HK-2 (cell line): ENCODE measurements around the gene DEGS2.
A peak's percentile ranks its signal among the peaks of the same experiment; 100 is the strongest.
"Not testable (repeated sequence)": the region's sequence is repeated elsewhere in the genome, so short reads cannot be mapped to it uniquely, and the experiment has no call there.

ENCODE experiments used
- DNase-seq: peaks from one replicate; pipeline ENCODE4 v3.0.0-alpha.2; 2018; ENCODE audit not compliant: unreplicated experiment

The DEGS2 gene

DNA sequence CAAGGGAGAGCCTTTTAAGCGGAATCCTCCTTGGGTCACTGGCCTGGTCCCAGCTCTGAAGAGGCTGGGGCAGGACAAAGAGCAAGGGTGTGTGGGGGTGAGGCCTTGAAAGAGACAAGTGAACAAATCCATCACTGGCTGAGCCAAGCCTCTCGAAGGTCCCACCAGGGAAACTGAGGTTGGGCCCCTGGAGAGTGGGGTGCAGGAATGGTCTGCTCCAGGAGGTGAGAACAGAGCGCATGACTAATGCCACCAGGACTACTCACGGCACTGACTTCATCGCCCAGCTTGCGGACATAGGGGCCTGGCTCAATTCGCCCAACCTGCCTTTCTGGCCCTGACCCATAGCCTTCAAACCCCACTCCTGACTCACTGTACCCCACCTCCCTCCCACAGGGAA, 19.2 kb upstream of the DEGS2 start:
- no peak for DNase-seq

DNA sequence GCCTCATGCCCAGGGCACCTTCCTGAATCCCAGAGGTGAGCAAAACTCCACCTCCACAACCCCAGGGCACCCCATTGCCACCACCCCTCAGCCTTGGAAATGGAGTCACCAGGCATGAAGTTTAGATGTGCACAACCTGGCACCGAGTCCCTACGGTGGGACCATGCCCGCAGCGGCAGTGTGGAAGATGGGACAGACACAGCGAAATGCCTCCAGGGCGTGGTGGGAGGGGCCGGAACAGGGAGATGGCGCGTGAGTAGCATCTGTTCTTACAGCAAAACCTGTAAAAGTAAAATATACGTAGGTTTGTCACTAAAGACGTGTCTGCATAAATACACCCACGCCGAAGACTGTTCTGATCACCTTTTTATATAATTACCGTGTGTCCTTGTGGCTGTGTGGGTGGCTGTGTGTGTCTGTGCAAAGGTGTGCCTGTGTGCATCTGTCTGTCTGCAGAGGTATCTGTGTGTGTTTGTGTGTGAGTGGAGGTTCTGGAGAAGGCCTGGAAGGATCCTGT, 17.4 kb upstream of the DEGS2 start:
- DNase-seq = no peak

DNA sequence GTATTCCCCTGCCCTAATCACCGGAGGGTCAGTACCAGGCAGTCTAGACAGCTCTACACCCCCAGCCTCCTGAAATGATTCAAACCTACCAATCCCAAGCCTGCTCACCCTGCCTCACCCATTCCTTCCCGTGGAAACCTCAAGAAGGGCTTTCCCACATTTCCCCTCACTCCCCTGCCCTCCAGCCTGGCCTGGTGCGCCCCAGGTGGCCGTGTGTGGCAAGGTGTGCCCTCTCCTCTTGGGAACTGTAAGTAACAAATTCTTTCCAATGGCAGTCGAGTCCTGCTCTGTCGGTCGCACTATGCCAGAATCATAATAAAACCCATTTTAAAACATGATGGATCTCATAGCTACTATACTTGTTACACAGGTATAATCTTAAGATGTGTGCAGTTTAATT, 13.9 kb upstream of the DEGS2 start:
- no peak for DNase-seq

DNA sequence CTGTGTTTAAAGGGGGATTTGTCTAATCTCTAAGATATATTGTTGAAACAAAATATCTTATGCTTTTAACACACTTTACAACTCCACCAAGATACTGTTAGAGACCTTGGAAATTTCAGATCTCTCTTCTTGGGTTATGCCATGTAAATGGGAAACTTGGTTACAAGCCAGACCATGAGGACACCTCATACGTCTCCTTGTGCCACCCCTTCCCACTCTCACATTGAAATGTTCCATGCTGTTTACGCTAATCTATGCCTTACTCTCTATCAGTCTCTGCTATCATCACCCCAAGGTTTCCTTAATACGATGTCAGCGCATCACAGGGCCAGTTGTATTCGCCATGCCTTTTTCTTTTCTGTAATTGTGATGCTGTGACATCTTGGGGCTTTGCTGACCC, 13.4 kb upstream of the DEGS2 start:
- no peak for DNase-seq

DNA sequence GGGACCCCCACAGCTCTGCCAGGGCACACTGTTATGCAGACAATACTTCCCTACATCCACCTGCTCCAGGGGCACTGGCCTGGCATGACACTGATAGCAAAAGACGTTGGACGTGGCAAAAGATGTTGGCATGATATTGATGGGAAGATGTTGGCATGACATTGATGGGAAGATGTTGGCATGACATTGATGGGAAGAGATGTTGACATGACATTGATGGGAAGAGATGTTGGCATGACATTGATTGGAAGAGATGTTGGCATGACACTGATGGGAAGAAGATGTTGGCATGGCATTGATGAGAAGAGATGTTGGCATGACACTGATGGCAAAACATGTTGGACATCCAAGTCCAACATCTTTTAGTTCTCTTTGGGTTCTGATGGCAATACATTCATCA, 11.4 kb upstream of the DEGS2 start:
- DNase-seq = no peak

DNA sequence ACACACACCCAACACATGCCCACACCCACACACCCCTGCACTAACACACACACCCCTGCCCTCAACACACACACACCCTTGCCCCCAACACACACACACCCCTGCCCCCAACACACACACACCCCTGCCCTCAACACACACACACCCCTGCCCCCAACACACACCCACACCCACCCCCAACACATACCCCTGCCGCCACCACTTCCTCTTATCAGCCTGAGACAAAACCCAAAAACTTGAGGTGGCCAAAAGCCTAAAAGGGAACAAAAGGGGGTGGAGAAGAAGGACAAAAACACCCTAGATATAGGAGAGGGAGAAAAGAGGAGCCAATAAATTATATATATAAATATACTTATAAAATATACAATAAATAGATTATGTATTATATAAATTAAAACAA, 9.1 kb upstream of the DEGS2 start:
- DNase-seq = no peak

DNA sequence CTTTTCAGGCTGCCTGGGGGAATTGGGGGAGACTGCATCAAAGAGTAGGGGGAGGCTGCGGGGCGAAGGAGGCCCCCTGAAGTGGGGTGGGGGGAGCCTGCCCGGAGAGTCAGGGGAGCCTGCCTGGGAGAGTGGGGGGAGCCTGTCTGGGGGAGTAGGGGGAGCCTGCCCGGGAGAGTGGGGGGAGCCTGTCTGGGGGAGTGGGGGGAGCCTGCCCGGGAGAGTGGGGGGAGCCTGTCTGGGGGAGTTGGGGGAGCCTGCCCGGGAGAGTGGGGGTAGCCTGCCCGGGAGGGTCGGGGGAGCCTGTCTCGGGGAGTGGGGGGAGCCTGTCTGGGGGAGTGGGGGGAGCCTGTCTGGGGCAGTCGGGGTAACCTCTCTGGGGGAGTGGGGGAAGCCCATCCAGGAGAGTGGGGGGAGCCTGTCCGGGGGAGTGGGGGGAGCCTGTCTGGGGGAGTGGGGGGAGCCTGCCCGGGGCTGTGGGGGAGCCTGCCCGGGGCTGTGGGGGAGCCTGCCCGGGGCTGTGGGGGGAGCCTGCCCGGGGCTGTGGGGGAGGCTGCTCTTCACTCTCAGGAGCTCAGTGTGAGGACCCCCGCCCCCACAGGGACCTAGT, 6.5 kb upstream of the DEGS2 start:
- no peak for DNase-seq

DNA sequence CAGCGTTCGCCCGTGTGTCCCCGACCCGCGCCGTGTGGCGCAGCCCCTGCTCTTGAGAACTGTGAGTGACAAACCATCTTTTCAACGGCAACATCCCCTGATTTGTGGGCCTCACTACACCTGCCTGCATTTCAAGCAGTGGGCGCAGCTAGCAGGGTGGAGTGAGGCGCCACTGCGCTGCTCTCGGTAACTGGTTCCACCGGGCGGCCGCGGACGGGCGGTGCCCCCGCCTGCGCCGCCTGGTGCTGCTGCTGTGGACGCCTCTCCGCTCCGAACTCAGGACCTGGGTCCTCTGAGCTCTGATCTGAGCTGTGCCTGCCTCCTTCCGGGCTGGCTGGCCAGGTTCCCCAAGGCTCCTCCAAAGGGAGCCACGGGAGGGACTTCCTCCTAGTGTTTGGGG, 5.9 kb upstream of the DEGS2 start:
- DNase-seq = no peak

DNA sequence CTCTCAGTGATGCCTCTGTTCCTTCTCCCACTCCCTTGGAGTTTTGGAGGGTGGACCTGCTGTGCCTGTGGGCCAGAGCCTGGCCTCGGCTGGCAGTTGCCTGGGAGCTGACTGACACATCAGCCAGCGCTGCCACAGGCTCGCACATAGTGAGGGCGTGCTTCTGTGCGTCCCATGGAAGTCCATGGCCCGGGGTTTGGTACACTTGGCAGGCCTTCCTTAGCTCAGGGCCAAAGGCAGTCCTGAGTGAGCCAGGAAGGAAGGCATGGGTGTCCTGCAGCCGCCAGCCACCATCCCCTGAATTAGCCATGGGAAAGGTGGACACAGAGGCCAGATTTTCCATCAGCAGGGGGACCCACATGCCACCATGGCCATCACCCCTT, 1.1 kb upstream of the DEGS2 start:
- DNase-seq = no peak

DNA sequence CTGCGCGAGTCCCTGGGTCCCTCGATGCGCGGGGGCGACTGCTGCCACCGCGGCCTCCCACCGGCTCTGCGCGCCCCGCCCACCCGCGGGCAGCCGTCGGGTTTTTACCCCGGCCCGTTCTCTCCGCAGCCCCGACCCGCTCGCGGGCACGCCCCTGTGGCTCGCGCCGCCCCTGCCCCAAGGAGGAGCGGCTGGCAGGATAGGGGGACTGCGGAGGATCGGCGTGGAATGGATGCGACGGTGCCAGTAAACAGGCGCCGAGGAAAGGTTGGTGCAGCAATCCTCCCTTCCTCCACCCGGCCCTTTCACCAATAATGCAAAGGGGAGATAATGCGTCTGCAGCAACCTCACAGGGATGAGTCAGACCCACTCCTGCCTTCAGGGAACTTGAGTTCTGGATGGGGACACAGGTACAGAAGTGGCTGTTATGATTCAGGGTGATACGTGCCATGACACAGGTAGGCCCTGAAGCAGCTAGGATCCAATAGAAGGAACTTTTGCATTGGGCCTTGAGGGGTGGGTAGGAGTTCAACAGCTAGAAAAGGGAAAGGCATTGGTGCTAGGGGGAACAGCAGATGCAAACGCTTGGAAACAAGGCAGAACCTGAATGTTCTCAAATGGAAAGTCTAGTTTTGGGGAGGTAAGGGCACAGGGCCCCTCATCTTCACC, 554 bp upstream of the DEGS2 start:
- no peak for DNase-seq

DNA sequence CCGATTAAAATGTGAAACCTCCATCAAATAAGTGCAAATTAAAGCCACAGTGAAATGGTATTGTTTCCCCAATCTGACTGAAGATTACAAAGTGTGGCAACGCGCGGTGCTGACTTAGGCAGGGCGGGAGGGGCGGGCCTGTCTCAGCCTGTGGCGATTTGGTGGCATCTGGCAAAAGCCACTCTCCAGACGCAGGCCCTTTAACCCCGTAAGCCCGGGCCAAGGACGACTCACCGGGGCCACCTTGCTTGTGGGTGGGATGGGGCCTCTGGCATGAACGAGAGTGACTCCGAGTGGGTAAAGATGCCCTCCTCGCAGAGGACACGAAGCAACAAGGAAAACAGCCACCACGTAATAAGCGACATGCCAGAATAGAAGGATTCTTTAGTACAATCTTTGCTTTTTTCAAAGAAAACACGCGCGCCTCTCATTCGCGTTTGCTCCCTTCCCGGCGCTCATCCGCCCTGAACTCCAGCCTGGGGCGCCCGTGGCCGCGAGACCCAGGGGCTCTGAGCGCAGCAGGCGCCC, 815 bp downstream of the DEGS2 start:
- no peak for DNase-seq

DNA sequence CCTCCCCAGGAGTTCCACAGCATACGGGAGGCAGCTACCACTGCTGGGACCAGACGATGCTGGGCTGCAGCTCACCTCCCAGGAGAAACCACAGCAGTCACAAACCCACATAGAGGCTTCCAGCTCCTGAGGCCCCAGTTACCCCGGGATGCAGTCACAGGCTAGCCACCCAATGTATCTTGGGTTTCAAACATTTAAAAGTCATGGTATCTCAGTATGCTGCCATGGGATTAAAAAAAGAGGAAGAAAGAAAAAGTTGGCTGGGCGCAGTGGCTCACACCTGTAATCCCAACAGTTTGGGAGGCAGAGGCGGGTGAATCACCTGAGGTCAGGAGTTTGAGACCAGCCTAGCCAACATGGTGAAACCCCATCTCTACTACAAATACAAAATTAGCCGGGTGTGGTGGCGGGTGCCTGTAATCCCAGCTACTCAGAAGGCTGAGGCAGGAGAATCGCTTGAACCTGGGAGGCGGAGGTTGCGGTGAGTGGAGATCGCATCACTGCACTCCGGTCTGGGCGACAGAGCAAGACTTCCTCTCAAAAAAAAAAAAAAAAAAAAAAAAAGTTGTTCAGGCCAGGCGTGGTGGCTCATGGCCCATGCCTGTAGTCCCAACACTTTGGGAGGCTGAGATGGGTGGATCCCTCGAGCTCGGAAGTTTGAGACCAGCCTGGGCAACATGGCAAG, 1.8 kb downstream of the DEGS2 start:
- not testable (repeated sequence) for DNase-seq

DNA sequence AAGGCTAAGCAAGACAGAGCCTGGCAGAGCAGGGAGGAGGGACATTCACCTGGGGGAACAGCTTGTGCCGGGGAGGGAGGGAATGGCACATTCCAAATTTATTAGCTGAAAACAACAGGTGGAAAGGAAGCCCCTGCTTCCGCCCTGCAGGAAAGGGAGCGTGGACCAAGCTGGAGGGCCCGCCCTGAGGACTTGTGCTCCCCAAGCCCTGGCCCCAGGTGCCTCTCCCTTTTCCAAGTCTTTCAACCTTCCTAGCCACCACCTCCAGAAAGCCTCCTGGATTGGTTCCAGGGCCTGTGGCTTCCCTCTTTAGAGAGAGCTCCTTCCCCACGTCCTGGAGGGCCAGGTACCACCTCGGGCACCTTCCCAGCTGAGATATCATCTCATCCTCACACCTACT, 2.7 kb downstream of the DEGS2 start:
- no peak for DNase-seq

DNA sequence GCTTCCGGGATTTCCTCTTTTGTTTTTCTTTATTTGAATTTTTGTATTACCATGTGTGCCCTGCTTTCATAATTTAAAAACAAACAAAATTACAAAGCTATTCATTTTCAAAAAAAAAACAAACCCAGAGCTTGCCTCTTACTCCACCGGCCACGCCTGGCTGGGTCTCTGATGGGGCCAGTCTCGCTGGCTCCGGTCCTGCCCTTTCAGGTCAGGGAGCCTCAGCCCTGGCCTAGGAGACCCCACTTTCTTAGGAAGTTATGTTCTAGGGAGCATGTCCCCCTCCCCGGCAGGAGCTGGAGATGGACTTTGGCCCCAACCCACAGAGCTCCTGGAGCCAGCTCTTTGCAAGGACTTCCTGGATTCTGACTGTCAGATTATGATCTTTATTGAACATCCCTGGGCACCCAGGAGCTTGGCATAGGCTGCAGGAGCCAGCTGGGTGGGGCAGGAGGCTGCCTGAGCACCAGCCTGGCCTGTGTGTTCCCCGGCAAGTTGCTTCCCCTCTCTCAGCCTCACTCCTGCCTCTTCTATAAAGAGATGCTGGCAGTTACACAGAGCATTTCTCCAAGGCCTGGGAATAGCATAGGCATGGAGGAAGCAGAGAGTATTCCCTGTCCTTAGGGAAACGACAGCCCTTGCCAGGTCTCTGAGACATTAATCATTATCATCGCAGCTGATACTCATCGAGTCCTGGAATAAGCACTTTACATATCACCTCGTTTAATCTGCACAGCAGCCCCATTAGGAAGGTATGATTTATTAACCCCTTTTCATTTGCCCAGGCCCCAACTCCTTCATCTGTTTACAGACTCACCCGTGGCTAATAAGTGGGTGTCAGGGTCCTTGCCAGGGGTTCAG, 3.5 kb downstream of the DEGS2 start:
- no peak for DNase-seq

DNA sequence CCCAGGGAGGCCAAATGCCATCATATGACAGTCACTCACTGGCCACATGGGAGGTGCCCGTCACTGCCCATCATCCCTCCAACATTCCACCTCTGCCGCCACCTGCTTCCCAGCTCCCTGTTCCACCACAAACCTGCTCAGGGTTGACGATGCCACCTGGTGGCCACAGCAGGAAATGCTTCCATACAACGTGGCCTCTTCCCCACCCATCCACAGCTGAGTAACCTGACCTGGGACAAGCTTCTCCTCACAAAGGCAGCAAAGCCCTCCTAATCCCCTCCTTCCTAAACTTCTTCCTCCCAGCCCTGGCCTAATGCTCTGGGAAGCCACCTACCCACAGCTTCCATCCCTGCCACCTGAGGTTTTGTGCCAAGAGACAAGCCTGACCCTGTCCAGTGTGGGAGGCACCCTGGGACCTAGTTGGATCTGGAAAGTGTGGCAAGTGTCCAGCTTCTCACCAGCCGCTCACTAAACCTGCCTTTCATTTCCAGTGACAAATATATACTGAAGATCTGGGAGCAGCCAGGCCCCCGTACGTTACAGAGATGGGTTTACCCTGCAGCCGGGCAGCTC, 4.3 kb downstream of the DEGS2 start:
- peak; percentile 50 for DNase-seq

DNA sequence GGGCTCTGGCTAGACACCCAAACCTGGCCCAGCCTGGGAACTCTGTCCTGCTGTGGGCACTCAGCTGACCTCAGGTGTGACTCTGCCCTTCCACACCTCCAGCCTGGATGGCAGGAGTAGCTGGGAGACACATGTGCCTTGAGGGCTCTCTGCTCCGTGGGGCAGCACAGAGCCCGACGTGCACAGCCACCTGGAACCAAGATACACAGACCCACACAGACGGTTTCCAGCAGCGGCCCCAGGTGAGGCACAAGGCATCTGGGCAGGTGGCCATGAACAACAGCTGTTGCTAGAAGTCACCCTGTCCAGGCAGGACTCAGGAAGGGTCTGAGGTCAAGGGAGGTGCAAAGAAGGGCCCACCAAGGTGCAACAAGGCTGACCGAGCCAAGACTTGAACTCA, 5.9 kb downstream of the DEGS2 start:
- no peak for DNase-seq

DNA sequence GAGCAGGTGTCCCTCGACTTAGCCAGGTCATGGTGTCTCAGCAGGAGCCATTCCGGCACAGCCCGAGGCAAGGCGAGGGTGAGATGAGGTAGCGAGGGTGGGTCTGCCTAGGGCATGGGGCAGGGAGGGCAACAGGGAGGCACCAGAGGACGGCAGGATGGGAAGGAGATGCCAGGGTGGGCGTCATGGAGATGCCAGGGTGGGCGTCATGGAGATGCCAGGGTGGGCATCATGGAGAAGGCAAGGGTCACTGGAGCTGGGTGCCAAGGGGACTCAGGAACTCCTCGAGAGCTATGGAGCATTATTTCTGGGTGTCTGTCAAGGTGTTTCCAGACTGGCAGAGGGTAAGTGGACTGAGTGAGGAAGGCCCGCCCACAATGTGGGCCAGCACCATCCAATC, 7.4 kb downstream of the DEGS2 start:
- no peak for DNase-seq

DNA sequence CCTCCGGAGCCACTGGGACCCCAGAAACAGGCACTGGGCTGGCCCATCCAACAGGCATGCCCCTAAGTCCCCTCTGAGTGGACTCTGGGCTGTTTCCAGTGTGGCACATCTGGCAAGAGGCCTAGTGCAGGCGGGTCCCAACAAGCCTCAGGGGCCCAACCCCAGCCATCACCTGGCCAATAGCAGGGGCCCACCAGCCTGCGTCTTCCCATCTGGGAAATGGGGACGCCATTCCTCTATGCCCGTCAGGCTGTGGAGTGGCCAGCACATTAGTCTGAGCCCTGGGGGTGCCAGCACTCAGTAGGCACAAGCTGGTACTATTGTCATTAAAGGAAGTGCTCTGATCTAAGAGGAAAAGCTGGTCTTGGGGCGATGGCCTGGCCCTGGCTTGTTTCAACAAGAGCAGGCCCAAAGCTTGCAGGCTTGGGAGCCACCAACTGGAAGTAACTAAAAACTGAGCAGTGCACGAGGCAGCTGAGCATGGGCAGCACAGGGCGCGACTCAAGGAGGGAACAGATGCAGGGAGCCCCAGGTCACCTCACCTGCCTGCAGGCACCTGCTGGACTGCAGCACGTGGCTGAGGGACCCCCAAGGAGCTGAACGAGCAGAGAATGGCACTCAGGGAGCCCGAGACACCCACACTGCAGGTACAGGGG, 8.4 kb downstream of the DEGS2 start:
- DNase-seq = no peak

DNA sequence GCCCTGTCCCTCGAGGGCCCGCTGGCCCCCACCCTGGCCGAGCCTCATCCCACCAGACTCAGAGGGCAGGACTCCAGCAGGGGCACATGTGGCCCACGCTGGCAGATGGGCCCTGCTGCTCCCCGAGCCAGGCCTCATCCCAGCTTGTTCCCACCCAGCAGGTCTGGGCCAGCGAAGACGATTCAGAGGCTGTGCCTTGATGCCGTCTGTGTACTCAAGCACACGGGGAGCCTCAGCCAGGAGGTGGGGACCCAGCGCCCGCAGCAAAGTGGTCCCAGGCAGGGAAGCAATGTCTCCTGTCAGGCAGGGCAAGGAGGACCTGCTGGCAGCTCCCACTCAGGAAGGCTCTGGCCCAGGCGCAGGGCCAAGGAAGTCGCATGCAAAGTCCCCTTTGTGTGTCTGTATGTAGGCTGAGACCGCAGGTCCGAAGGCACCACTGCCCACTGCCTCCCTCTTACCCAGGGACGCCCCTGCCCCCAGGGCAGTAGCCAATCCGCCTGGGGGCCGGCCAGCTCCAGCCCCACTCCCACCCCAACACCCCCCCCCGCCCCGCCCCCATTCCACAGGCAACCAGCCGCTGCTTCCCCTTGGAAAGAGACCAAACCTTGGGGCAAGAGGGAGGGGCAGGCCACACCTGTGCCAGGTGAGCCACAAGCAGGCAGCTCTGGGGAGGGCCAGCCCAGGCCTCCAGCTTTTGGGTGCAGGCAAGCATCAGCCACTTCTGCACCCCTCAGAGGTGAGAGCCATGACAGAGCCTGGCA, 9.4 kb downstream of the DEGS2 start:
- DNase-seq = no peak
